Mammary epithelial cell (primary cell): ENCODE results near the gene POU6F2.

ENCODE experiments used
- CTCF ChIP-seq, 2 donors: IDR thresholded peaks in 1 of 2; conservative IDR thresholded peaks in 1 of 2; 2 replicates each; pipeline ENCODE4 v1.5.1; 2011 to 2012; ENCODE audit warnings: inconsistent platforms in 2 of 2, low read length in 2 of 2, mild to moderate bottlenecking in 2 of 2, control low read depth in 1 of 2, low read depth in 1 of 2; ENCODE audit not compliant: insufficient read depth in 1 of 2; ENCODE audit errors: extremely low read depth in 1 of 2
- EZH2 ChIP-seq: IDR thresholded peaks from 2 replicates; pipeline ENCODE4 v1.6.1; 2012; ENCODE audit warnings: low read length, inconsistent platforms, borderline replicate concordance

- TF ChIP-seq EZH2, result no peak
- no peak for TF ChIP-seq CTCF (conservative IDR thresholded peaks at IDR 0.05 in 1 of 2, IDR thresholded peaks at IDR 0.05 in 1 of 2; ENCODE audit: extremely low read depth in 1 of 2, insufficient read depth in 1 of 2, low read depth in 1 of 2, low read length in 2 of 2)
These were observed 117.0 kb downstream of the POU6F2 start for GRCh38 chr7:39094731-39095130.
